Kidney tubule cell (primary cell): ENCODE results near the gene CCDC102B.
"Not testable (repeated sequence)": the region's sequence is repeated elsewhere in the genome, so short reads cannot be mapped to it uniquely, and the experiment has no call there.

ENCODE experiments used
- DNase-seq: peaks from one replicate; pipeline ENCODE4 v3.0.0-alpha.2; 2018; ENCODE audit warnings: low spot score

The CCDC102B gene

GRCh38 chr18:68797871-68798270 is at the start of gene CCDC102B:
Gene CCDC102B, plus strand, starts transcription at chr18:68798080. Its CDS starts 38,684 bp downstream, at chr18:68836764.
- no peak for DNase-seq

- DNase-seq = no peak
These were observed 40.8 kb upstream of the CCDC102B start for GRCh38 chr18:68757126-68757525.

- no peak for DNase-seq
These were observed 38.6 kb upstream of the CCDC102B start for GRCh38 chr18:68759308-68759707.

- peak; percentile 7 for DNase-seq
These were observed 34.8 kb upstream of the CCDC102B start for GRCh38 chr18:68763083-68763482.

GRCh38 chr18:68764016-68764415 is 33.9 kb upstream of the CCDC102B start:
- DNase-seq = no peak

GRCh38 chr18:68766433-68766832 is 31.4 kb upstream of the CCDC102B start:
- DNase-seq = no peak

GRCh38 chr18:68769461-68769860 is 28.4 kb upstream of the CCDC102B start:
- no peak for DNase-seq

- no peak for DNase-seq
These were observed 25.6 kb upstream of the CCDC102B start for GRCh38 chr18:68772268-68772667.

- no peak for DNase-seq
These were observed 19.5 kb upstream of the CCDC102B start for GRCh38 chr18:68778280-68778886.

GRCh38 chr18:68779169-68779568 is 18.7 kb upstream of the CCDC102B start:
- DNase-seq = no peak

GRCh38 chr18:68780802-68781635 is 16.9 kb upstream of the CCDC102B start:
- no peak for DNase-seq

- no peak for DNase-seq
These were observed 14.4 kb upstream of the CCDC102B start for GRCh38 chr18:68783506-68783905.

- DNase-seq = no peak
These were observed 13.8 kb upstream of the CCDC102B start for GRCh38 chr18:68784071-68784470.

- not testable (repeated sequence) for DNase-seq
These were observed 7.6 kb upstream of the CCDC102B start for GRCh38 chr18:68790290-68790689.

GRCh38 chr18:68791801-68792200 is 6.1 kb upstream of the CCDC102B start:
- DNase-seq = peak; percentile 59

GRCh38 chr18:68793951-68794350 is 3.9 kb upstream of the CCDC102B start:
- DNase-seq = no peak

- DNase-seq = peak; percentile 23
These were observed 767 bp upstream of the CCDC102B start for GRCh38 chr18:68796936-68797690.

GRCh38 chr18:68800075-68800474 is 2.2 kb downstream of the CCDC102B start:
- DNase-seq = no peak

- DNase-seq = peak; percentile 11
These were observed 5.5 kb downstream of the CCDC102B start for GRCh38 chr18:68803356-68803755.

GRCh38 chr18:68817584-68817983 is 19.7 kb downstream of the CCDC102B start:
- DNase-seq = no peak

GRCh38 chr18:68818584-68818983 is 20.7 kb downstream of the CCDC102B start:
- DNase-seq = no peak

GRCh38 chr18:68822926-68823325 is 25.0 kb downstream of the CCDC102B start:
- no peak for DNase-seq

- DNase-seq = no peak
These were observed 28.2 kb downstream of the CCDC102B start for GRCh38 chr18:68826121-68826520.
